Measurements from ENCODE around the gene XPC. TPM values are rescaled to one million over a fixed set of nuclear protein-coding genes. Genes with fewer than 3 reads are reported as not detected.
A peak's percentile ranks its signal among the peaks of the same experiment; 100 is the strongest.

XPC gene
- total RNA-seq, 1 experiment from 2014 or later: 24.3 TPM

DNA sequence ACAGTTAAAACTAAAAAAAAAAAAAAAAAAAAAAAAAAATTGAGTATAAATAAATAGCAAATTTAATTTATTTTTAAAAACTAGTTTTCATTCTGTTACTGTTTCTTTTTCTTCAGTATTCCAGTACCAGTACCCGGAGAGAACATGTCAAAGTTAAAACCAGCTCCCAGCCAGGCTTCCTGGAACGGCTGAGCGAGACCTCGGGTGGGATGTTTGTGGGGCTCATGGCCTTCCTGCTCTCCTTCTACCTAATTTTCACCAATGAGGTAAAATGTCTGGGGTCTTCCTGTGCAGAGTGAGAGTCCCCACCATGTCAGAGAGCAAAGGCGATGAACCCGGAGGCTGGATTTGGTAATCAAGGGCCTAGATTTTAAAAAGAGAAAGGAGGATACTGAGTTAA lies 49.1 kb downstream of the XPC start:
- Mint-ChIP-seq H3K36me3 (ENCODE audit: insufficient read depth, unreplicated experiment) (peaks cover 47% of the 10 kb centered on the region), H3K9me3 (ENCODE audit: low read depth, unreplicated experiment) (no peaks in the 10 kb centered on the region), H3K4me3 (ENCODE audit: low read depth, unreplicated experiment) (no peak overlapping the region), H3K27me3 (ENCODE audit: unreplicated experiment) (no peaks in the 10 kb centered on the region), H3K27ac (ENCODE audit: unreplicated experiment) (no peak overlapping the region), H3K4me1 (ENCODE audit: low read depth, unreplicated experiment) (peaks cover 14% of the 10 kb centered on the region)
- BruUV-seq (replicated peaks): no TSS peak
- CTCF ChIA-PET: no interaction called here
- TF ChIP-seq CTCF (IDR thresholded peaks at IDR 0.05; ENCODE audit: unreplicated experiment): no peak
- intact Hi-C loops (cut with micrococcal nuclease; ENCODE audit: unreplicated experiment): loop anchor here (10.0 kb wide), 1 partner anchor 474 kb away; no protein-coding TSS in a partner anchor
- DNase-seq: no peak

DNA sequence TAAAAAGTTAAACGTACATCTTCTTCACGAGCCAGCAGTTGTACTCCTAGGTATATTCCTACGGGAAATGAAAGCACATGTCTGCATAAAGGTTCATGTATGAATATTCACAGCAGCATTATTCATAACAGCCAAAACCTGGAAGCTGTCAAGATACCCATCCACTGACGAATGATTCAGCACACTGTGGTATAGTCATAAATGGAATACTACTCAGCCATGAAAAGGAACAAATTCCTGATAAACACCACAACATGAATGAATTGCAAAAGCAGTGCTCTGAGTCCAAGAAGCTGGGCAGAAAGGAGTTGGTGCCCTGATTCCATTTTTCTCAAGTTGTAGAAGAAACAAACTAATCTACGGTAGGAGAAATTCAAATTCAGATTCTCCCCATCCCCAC lies 49.7 kb downstream of the XPC start:
- intact Hi-C loops (cut with micrococcal nuclease; ENCODE audit: unreplicated experiment): loop anchor here (10.0 kb wide), 1 partner anchor 474 kb away; no protein-coding TSS in a partner anchor
- peaks cover 50% of the 10 kb centered on the region for H3K36me3 Mint-ChIP-seq (ENCODE audit: insufficient read depth, unreplicated experiment)
- peaks cover 14% of the 10 kb centered on the region for H3K4me1 Mint-ChIP-seq (ENCODE audit: low read depth, unreplicated experiment)
- no peaks in the 10 kb centered on the region for H3K27me3 Mint-ChIP-seq (ENCODE audit: unreplicated experiment)
- H3K27ac Mint-ChIP-seq (ENCODE audit: unreplicated experiment): no peak overlapping the region
- TF ChIP-seq CTCF (IDR thresholded peaks at IDR 0.05; ENCODE audit: unreplicated experiment): no peak
- no TSS peak for BruUV-seq (replicated peaks)
- DNase-seq: no peak
- CTCF ChIA-PET: no interaction called here
- H3K9me3 Mint-ChIP-seq (ENCODE audit: low read depth, unreplicated experiment): no peaks in the 10 kb centered on the region
- no peak overlapping the region for H3K4me3 Mint-ChIP-seq (ENCODE audit: low read depth, unreplicated experiment)

GRCh38 chr3:14127516-14128161 lies 50.8 kb downstream of the XPC start:
- intact Hi-C loops (cut with micrococcal nuclease; ENCODE audit: unreplicated experiment): loop anchor here (10.0 kb wide), 1 partner anchor 473 kb away; no protein-coding TSS in a partner anchor
- CTCF ChIA-PET: no interaction called here
- no peaks in the 10 kb centered on the region for H3K27me3 Mint-ChIP-seq (ENCODE audit: unreplicated experiment)
- H3K4me1 Mint-ChIP-seq (ENCODE audit: low read depth, unreplicated experiment): peaks cover 19% of the 10 kb centered on the region
- no peak overlapping the region for H3K27ac Mint-ChIP-seq (ENCODE audit: unreplicated experiment)
- BruUV-seq (replicated peaks): no TSS peak
- H3K4me3 Mint-ChIP-seq (ENCODE audit: low read depth, unreplicated experiment): no peak overlapping the region
- DNase-seq: no peak
- no peaks in the 10 kb centered on the region for H3K9me3 Mint-ChIP-seq (ENCODE audit: low read depth, unreplicated experiment)
- peaks cover 53% of the 10 kb centered on the region for H3K36me3 Mint-ChIP-seq (ENCODE audit: insufficient read depth, unreplicated experiment)
- TF ChIP-seq CTCF (IDR thresholded peaks at IDR 0.05; ENCODE audit: unreplicated experiment): no peak

DNA sequence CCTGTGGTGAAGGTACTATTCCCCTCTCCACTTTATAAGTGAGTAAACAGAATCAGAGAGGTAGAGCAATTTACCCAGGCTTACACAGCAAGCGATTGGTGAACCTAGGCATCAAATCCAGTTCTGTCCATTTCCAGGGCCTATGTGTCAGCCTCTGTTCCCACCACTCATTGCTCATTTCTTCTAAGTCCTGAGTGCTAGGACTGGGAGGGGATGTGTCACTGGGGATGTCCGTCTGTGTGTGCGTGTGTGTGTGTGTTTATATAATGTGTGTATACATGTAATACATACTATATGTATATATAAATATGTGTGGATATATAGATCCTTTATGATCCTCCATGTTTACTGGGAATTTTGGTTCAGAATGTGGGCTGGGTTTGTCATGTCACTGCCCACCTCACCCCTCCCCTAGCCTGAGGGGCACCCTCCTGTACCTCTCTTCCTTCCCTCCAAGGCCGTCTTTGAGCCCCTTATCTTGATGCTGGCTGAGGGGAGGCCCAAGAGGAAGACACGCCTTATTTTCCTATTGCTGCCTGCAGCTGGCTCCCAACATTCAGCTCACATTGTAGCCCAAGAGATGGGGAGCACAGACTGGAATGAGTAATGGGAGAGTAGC lies 51.4 kb downstream of the XPC start:
- peaks cover 23% of the 10 kb centered on the region for H3K4me1 Mint-ChIP-seq (ENCODE audit: low read depth, unreplicated experiment)
- H3K36me3 Mint-ChIP-seq (ENCODE audit: insufficient read depth, unreplicated experiment): peaks cover 47% of the 10 kb centered on the region
- CTCF ChIA-PET: no interaction called here
- BruUV-seq (replicated peaks): no TSS peak
- no peaks in the 10 kb centered on the region for H3K9me3 Mint-ChIP-seq (ENCODE audit: low read depth, unreplicated experiment)
- H3K27ac Mint-ChIP-seq (ENCODE audit: unreplicated experiment): no peak overlapping the region
- TF ChIP-seq CTCF (IDR thresholded peaks at IDR 0.05; ENCODE audit: unreplicated experiment): no peak
- intact Hi-C loops (cut with micrococcal nuclease; ENCODE audit: unreplicated experiment): loop anchor here (10.0 kb wide), 1 partner anchor 472 kb away; no protein-coding TSS in a partner anchor
- peak overlapping the region; percentile 97 for H3K4me3 Mint-ChIP-seq (ENCODE audit: low read depth, unreplicated experiment)
- no peaks in the 10 kb centered on the region for H3K27me3 Mint-ChIP-seq (ENCODE audit: unreplicated experiment)
- DNase-seq: no peak

All from Calu3 (cell line).